ENCODE results near the gene THUMPD1. TPM values are rescaled to one million over a fixed set of nuclear protein-coding genes. Genes with fewer than 3 reads are reported as not detected.
A peak's percentile ranks its signal among the peaks of the same experiment; 100 is the strongest.

The THUMPD1 gene
- total and polyA plus RNA-seq, 2 of the 8 experiments (the other 6 are each of a cell fraction or from before 2014, with no cell fraction given) = 31.6 to 49.4 TPM

DNA sequence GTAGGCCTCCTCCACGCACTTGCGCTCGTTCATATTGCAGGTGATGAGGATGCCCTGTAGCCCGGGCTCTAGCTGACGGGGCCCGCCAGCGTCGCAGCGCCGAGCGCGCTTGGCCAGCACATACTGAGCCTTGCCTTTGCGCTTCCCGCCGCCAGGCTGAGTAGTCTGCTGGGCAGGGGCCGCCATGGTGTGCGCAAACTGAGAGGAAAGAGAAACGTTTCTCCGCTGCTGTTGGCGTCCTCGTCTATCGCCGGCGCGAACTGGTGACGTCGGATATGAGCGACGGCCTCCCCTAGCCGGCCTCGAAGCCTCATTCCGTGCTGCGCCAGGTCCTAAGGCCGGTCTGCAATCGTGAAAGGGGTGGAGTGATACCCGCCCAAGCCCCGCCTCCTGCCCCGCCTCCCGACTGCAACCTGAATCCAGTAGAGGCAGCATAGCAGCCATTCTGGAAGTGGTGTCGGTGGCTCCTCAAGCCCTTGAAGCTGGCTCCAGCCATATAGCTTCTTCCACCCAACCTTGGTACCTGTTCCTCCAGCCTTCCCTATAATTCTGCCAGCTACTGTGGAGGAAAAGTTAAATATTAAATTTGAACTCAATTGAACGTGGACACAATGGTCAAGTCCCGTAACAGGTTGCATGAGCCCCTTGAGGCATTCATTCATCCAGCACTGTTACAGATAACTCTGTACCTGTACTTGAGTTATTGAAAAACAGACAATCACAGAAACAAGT lies at the start of gene THUMPD1 (continued):
- TF ChIP-seq YY1 (IDR thresholded peaks at IDR 0.05; ENCODE audit: low read depth, low read length) = peak; percentile 43; the same call in 1 of the 2 replicates
- TF ChIP-seq SAP30 (IDR thresholded peaks at IDR 0.05; ENCODE audit: insufficient read depth, insufficient replicate concordance, low read length) = no peak
- TF ChIP-seq SP1 (IDR thresholded peaks at IDR 0.05; ENCODE audit: low read depth, low read length) = peak; percentile 92
- TF ChIP-seq GTF2F1 (IDR thresholded peaks at IDR 0.05; ENCODE audit: borderline replicate concordance, low read depth, low read length) = no peak
- TF ChIP-seq SIRT6 (IDR thresholded peaks at IDR 0.05; ENCODE audit: low read length) = no peak
- peak; percentile 96 for TF ChIP-seq KDM5A (IDR thresholded peaks at IDR 0.05; ENCODE audit: low read length)
- no peak for TF ChIP-seq SUZ12 (IDR thresholded peaks at IDR 0.05; ENCODE audit: low read length)
- no peak for TF ChIP-seq CBX5 (IDR thresholded peaks at IDR 0.05; ENCODE audit: low read depth, low read length)
- TF ChIP-seq BRCA1 (IDR thresholded peaks at IDR 0.05; ENCODE audit: low read depth, low read length) = no peak
- peak; percentile 80; the same call in 1 of the 2 replicates for TF ChIP-seq TBP (IDR thresholded peaks at IDR 0.05; ENCODE audit: low read depth, low read length)
- TF ChIP-seq CHD2 (IDR thresholded peaks at IDR 0.05; ENCODE audit: low read length) = peak; percentile 43; the same call in 1 of the 2 replicates
- peak; percentile 4 to 92 for TF ChIP-seq POLR2A (IDR thresholded peaks at IDR 0.05; ENCODE audit: control extremely low read depth in 1 of 2, low read depth in 2 of 2, low read length in 2 of 2)
- TF ChIP-seq EGR1 (IDR thresholded peaks at IDR 0.05; ENCODE audit: borderline replicate concordance, low read depth, low read length) = no peak
- TF ChIP-seq ZNF274 (IDR thresholded peaks at IDR 0.05; ENCODE audit: borderline replicate concordance, extremely low read depth, low read length) = no peak
- TF ChIP-seq, protein P1, sequence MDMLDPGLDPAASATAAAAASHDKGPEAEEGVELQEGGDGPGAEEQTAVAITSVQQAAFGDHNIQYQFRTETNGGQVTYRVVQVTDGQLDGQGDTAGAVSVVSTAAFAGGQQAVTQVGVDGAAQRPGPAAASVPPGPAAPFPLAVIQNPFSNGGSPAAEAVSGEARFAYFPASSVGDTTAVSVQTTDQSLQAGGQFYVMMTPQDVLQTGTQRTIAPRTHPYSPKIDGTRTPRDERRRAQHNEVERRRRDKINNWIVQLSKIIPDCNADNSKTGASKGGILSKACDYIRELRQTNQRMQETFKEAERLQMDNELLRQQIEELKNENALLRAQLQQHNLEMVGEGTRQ (IDR thresholded peaks at IDR 0.05; ENCODE audit: low read length) = no peak
- TF ChIP-seq, protein P2, sequence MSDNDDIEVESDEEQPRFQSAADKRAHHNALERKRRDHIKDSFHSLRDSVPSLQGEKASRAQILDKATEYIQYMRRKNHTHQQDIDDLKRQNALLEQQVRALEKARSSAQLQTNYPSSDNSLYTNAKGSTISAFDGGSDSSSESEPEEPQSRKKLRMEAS (IDR thresholded peaks at IDR 0.05) = peak; percentile 53
- no peak for TF ChIP-seq CEBPB (IDR thresholded peaks at IDR 0.05; ENCODE audit: low read depth, low read length)
- TF ChIP-seq, protein P3, sequence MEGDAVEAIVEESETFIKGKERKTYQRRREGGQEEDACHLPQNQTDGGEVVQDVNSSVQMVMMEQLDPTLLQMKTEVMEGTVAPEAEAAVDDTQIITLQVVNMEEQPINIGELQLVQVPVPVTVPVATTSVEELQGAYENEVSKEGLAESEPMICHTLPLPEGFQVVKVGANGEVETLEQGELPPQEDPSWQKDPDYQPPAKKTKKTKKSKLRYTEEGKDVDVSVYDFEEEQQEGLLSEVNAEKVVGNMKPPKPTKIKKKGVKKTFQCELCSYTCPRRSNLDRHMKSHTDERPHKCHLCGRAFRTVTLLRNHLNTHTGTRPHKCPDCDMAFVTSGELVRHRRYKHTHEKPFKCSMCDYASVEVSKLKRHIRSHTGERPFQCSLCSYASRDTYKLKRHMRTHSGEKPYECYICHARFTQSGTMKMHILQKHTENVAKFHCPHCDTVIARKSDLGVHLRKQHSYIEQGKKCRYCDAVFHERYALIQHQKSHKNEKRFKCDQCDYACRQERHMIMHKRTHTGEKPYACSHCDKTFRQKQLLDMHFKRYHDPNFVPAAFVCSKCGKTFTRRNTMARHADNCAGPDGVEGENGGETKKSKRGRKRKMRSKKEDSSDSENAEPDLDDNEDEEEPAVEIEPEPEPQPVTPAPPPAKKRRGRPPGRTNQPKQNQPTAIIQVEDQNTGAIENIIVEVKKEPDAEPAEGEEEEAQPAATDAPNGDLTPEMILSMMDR (IDR thresholded peaks at IDR 0.05; ENCODE audit: control extremely low read depth in 1 of 3, insufficient read depth in 1 of 3, low read depth in 1 of 3, low read length in 3 of 3) = no peak
- TF ChIP-seq EZH2 (IDR thresholded peaks at IDR 0.05; ENCODE audit: low read depth, low read length, severe bottlenecking) = no peak
- TF ChIP-seq BCL11A (IDR thresholded peaks at IDR 0.05; ENCODE audit: low read depth in 2 of 2, low read length in 2 of 2) = no peak
- no peak for TF ChIP-seq RXRA (IDR thresholded peaks at IDR 0.05; ENCODE audit: insufficient read depth, low read depth, low read length)
- TF ChIP-seq PHF8 (conservative IDR thresholded peaks at IDR 0.05; ENCODE audit: low read depth, low read length) = peak; percentile 93
